ENCODE data around the gene MAVS.

- TF ChIP-seq CTCF (IDR thresholded peaks at IDR 0.05) (no peak), POLR2AphosphoS5 (IDR thresholded peaks at IDR 0.05) (peak in 2 of 3 donors; percentile 37 to 61)
Observed at GRCh38 chr20:3802524-3803239, 44.0 kb upstream of the MAVS start.
